HepG2 (cell line): ENCODE results near the gene MTMR4.

Experiments
- JUND ChIP-seq: sonication (generic); formaldehyde crosslinking; IDR thresholded peaks from 2 replicates; pipeline ENCODE4 v1.8.0; 2022; ENCODE audit warnings: mild to moderate bottlenecking, missing genetic modification reagents
- NFYB ChIP-seq: sonication (generic); formaldehyde crosslinking; IDR thresholded peaks from 2 replicates; pipeline ENCODE4 v1.4.0; 2020; ENCODE audit warnings: missing genetic modification reagents
- POLR2A ChIP-seq, 2 experiments: IDR thresholded peaks; 2 replicates each; pipeline ENCODE4 v1.6.1; 2011; ENCODE audit warnings: low read depth in 2 of 2, low read length in 2 of 2, mild to moderate bottlenecking in 1 of 2, moderate library complexity in 1 of 2; ENCODE audit not compliant: insufficient read depth in 1 of 2
- TAF1 ChIP-seq: sonication (generic); formaldehyde crosslinking; IDR thresholded peaks from 2 replicates; pipeline ENCODE4 v1.4.0; 2020; ENCODE audit warnings: missing genetic modification reagents
- ZNF737 ChIP-seq: sonication (generic); formaldehyde crosslinking; IDR thresholded peaks from 2 replicates; pipeline ENCODE4 v1.5.0; 2020; ENCODE audit warnings: missing genetic modification reagents, mild to moderate bottlenecking, borderline replicate concordance

GRCh38 chr17:58493506-58493905 lies 20.9 kb downstream of the MTMR4 start:
- no peak for TF ChIP-seq NFYB (CRISPR knock-in tag)
- no peak for TF ChIP-seq TAF1 (CRISPR knock-in tag)
- TF ChIP-seq ZNF737 (CRISPR knock-in tag) = no peak
- no peak for TF ChIP-seq JUND (CRISPR knock-in tag)
- TF ChIP-seq POLR2A (IDR thresholded peaks at IDR 0.05; ENCODE audit: insufficient read depth in 1 of 2, low read depth in 2 of 2, low read length in 2 of 2) = no peak
